ENCODE data around the gene C22orf31. TPM values are rescaled to one million over a fixed set of nuclear protein-coding genes. Genes with fewer than 3 reads are reported as not detected.
"Not testable (repeated sequence)": the region's sequence is repeated elsewhere in the genome, so short reads cannot be mapped to it uniquely, and the experiment has no call there.

Gene C22orf31
- total RNA-seq, 1 experiment from 2014 or later: not detected

- TF ChIP-seq CTCF (IDR thresholded peaks at IDR 0.05; ENCODE audit: unreplicated experiment): no peak
- peak overlapping the region; percentile 50 for H3K27ac Mint-ChIP-seq (ENCODE audit: low read depth, unreplicated experiment)
- peaks cover 42% of the 10 kb centered on the region for H3K36me3 Mint-ChIP-seq (ENCODE audit: insufficient read depth, unreplicated experiment)
- DNase-seq (ENCODE audit: unreplicated experiment): peak; percentile 11
- ChIA-PET CTCF (interaction anchor here (0.6 to 7.1 kb wide), 5 partner anchors 168 to 213 kb away, joined by 3 to 113 read pairs (median 4); no protein-coding TSS in a partner anchor), POLR2A (interaction anchor here (1.1 kb wide), 1 partner anchor 17 kb away, joined by 5 read pairs; the partner anchor contains the start of gene C22orf31)
- intact Hi-C loops (cut with micrococcal nuclease): loop anchor here (5.0 kb wide), 1 partner anchor 108 kb away; no protein-coding TSS in a partner anchor
- no peak overlapping the region for H3K4me3 Mint-ChIP-seq (ENCODE audit: unreplicated experiment)
- no TSS peak for BruUV-seq (replicated peaks)
- H3K4me1 Mint-ChIP-seq (ENCODE audit: insufficient read depth, unreplicated experiment): no peaks in the 10 kb centered on the region
- H3K9me3 Mint-ChIP-seq (ENCODE audit: unreplicated experiment): no peaks in the 10 kb centered on the region
- no peaks in the 10 kb centered on the region for H3K27me3 Mint-ChIP-seq (ENCODE audit: insufficient read depth, unreplicated experiment)
Measured at GRCh38 chr22:29043906-29044575, 17.6 kb downstream of the C22orf31 start.

- no peak for DNase-seq (ENCODE audit: unreplicated experiment)
- no peaks in the 10 kb centered on the region for H3K27me3 Mint-ChIP-seq (ENCODE audit: insufficient read depth, unreplicated experiment)
- POLR2A ChIA-PET: interaction anchor here (0.7 to 1.9 kb wide), 5 partner anchors 10 to 246 kb away, joined by 3 to 11 read pairs (median 4); no protein-coding TSS in a partner anchor
- no TSS peak for BruUV-seq (replicated peaks)
- CTCF ChIA-PET: interaction anchor here (0.5 to 7.1 kb wide), 39 partner anchors 8 to 1812 kb away, joined by 3 to 113 read pairs (median 6); partner anchors contain the start of gene XBP1
- intact Hi-C loops (cut with micrococcal nuclease): loop anchor here (5.0 kb wide), 1 partner anchor 111 kb away; no protein-coding TSS in a partner anchor
- H3K27ac Mint-ChIP-seq (ENCODE audit: low read depth, unreplicated experiment): no peak overlapping the region
- TF ChIP-seq CTCF (IDR thresholded peaks at IDR 0.05; ENCODE audit: unreplicated experiment): no peak
- no peaks in the 10 kb centered on the region for H3K9me3 Mint-ChIP-seq (ENCODE audit: unreplicated experiment)
- H3K36me3 Mint-ChIP-seq (ENCODE audit: insufficient read depth, unreplicated experiment): peaks cover 25% of the 10 kb centered on the region
- H3K4me1 Mint-ChIP-seq (ENCODE audit: insufficient read depth, unreplicated experiment): no peaks in the 10 kb centered on the region
- H3K4me3 Mint-ChIP-seq (ENCODE audit: unreplicated experiment): no peak overlapping the region
Measured at GRCh38 chr22:29041408-29041807, 20.2 kb downstream of the C22orf31 start.

- intact Hi-C loops (cut with micrococcal nuclease): loop anchor here (1.0 to 5.0 kb wide), 4 partner anchors 112 to 441 kb away; no protein-coding TSS in a partner anchor
- Mint-ChIP-seq H3K27me3 (ENCODE audit: insufficient read depth, unreplicated experiment) (no peaks in the 10 kb centered on the region), H3K27ac (ENCODE audit: low read depth, unreplicated experiment) (no peak overlapping the region), H3K4me3 (ENCODE audit: unreplicated experiment) (no peak overlapping the region), H3K9me3 (ENCODE audit: unreplicated experiment) (no peaks in the 10 kb centered on the region), H3K4me1 (ENCODE audit: insufficient read depth, unreplicated experiment) (no peaks in the 10 kb centered on the region), H3K36me3 (ENCODE audit: insufficient read depth, unreplicated experiment) (peaks cover 21% of the 10 kb centered on the region)
- peak; percentile 78 for DNase-seq (ENCODE audit: unreplicated experiment)
- peak; percentile 91 for TF ChIP-seq CTCF (IDR thresholded peaks at IDR 0.05; ENCODE audit: unreplicated experiment)
- no TSS peak for BruUV-seq (replicated peaks)
- ChIA-PET CTCF (interaction anchor here (0.5 to 7.1 kb wide), 68 partner anchors 9 to 1811 kb away, joined by 3 to 113 read pairs (median 4); partner anchors contain the start of genes C22orf31 and XBP1), POLR2A (interaction anchor here (0.5 to 1.9 kb wide), 13 partner anchors 9 to 242 kb away, joined by 3 to 11 read pairs (median 3); partner anchors contain the start of gene XBP1)
Measured at GRCh38 chr22:29040385-29041275, 21.0 kb downstream of the C22orf31 start.

- not testable (repeated sequence) for H3K27ac Mint-ChIP-seq (ENCODE audit: low read depth, unreplicated experiment); DNase-seq (ENCODE audit: unreplicated experiment); H3K4me1 Mint-ChIP-seq (ENCODE audit: insufficient read depth, unreplicated experiment); H3K27me3 Mint-ChIP-seq (ENCODE audit: insufficient read depth, unreplicated experiment); H3K9me3 Mint-ChIP-seq (ENCODE audit: unreplicated experiment); H3K4me3 Mint-ChIP-seq (ENCODE audit: unreplicated experiment); BruUV-seq (replicated peaks)
- ChIA-PET POLR2A (interaction anchor here (1.2 to 1.9 kb wide), 2 partner anchors 8 to 241 kb away, joined by 3 to 11 read pairs; no protein-coding TSS in a partner anchor), CTCF (interaction anchor here (0.6 to 7.1 kb wide), 39 partner anchors 9 to 460 kb away, joined by 3 to 113 read pairs (median 4); partner anchors contain the start of genes C22orf31 and XBP1)
- H3K36me3 Mint-ChIP-seq (ENCODE audit: insufficient read depth, unreplicated experiment): peaks cover 12% of the 10 kb centered on the region
- intact Hi-C loops (cut with micrococcal nuclease): loop anchor here (1.0 to 5.0 kb wide), 4 partner anchors 113 to 440 kb away; no protein-coding TSS in a partner anchor
Measured at GRCh38 chr22:29039684-29040083, 21.9 kb downstream of the C22orf31 start.
